ENCODE results near the gene TSPAN12. TPM values are rescaled to one million over a fixed set of nuclear protein-coding genes. Genes with fewer than 3 reads are reported as not detected.

The TSPAN12 gene
- polyA plus RNA-seq, 1 donor from 2014 or later, result 2.2 TPM

DNA sequence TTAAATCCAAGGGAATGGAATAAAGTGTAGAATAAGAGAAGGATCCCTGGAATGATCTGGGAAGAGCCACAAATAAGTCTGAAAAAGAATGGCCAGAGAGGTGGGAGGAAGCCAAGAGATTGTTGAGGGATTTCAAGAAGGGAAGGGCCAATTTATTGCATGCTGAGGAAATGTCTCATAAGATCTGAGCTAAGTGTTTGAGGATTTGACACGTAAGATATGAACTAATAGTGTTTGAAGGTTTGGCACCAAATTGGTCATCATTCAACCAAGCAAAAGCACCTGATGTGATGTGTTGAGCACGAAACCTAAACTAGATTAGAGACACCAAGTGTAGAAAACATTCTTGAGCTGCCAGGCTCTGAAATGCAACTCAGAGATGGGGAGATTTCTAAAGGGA, 97.9 kb downstream of the TSPAN12 start:
- TF ChIP-seq RAD21 (conservative IDR thresholded peaks at IDR 0.05) (no peak), EZH2 (IDR thresholded peaks at IDR 0.05; ENCODE audit: borderline replicate concordance, insufficient read depth, low read length, poor library complexity, severe bottlenecking) (no peak), EP300 (conservative IDR thresholded peaks at IDR 0.05; ENCODE audit: poor library complexity, severe bottlenecking) (no peak), SMC3 (conservative IDR thresholded peaks at IDR 0.05; ENCODE audit: poor library complexity) (no peak), POLR2AphosphoS5 (IDR thresholded peaks at IDR 0.05) (no peak), MXI1 (conservative IDR thresholded peaks at IDR 0.05; ENCODE audit: poor library complexity, severe bottlenecking) (no peak), TAF1 (IDR thresholded peaks at IDR 0.05; ENCODE audit: low read depth) (no peak)
- TF ChIP-seq, protein P1, sequence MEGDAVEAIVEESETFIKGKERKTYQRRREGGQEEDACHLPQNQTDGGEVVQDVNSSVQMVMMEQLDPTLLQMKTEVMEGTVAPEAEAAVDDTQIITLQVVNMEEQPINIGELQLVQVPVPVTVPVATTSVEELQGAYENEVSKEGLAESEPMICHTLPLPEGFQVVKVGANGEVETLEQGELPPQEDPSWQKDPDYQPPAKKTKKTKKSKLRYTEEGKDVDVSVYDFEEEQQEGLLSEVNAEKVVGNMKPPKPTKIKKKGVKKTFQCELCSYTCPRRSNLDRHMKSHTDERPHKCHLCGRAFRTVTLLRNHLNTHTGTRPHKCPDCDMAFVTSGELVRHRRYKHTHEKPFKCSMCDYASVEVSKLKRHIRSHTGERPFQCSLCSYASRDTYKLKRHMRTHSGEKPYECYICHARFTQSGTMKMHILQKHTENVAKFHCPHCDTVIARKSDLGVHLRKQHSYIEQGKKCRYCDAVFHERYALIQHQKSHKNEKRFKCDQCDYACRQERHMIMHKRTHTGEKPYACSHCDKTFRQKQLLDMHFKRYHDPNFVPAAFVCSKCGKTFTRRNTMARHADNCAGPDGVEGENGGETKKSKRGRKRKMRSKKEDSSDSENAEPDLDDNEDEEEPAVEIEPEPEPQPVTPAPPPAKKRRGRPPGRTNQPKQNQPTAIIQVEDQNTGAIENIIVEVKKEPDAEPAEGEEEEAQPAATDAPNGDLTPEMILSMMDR (IDR thresholded peaks at IDR 0.05; ENCODE audit: poor library complexity, severe bottlenecking), result no peak
- TF ChIP-seq, protein P2, sequence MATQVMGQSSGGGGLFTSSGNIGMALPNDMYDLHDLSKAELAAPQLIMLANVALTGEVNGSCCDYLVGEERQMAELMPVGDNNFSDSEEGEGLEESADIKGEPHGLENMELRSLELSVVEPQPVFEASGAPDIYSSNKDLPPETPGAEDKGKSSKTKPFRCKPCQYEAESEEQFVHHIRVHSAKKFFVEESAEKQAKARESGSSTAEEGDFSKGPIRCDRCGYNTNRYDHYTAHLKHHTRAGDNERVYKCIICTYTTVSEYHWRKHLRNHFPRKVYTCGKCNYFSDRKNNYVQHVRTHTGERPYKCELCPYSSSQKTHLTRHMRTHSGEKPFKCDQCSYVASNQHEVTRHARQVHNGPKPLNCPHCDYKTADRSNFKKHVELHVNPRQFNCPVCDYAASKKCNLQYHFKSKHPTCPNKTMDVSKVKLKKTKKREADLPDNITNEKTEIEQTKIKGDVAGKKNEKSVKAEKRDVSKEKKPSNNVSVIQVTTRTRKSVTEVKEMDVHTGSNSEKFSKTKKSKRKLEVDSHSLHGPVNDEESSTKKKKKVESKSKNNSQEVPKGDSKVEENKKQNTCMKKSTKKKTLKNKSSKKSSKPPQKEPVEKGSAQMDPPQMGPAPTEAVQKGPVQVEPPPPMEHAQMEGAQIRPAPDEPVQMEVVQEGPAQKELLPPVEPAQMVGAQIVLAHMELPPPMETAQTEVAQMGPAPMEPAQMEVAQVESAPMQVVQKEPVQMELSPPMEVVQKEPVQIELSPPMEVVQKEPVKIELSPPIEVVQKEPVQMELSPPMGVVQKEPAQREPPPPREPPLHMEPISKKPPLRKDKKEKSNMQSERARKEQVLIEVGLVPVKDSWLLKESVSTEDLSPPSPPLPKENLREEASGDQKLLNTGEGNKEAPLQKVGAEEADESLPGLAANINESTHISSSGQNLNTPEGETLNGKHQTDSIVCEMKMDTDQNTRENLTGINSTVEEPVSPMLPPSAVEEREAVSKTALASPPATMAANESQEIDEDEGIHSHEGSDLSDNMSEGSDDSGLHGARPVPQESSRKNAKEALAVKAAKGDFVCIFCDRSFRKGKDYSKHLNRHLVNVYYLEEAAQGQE (IDR thresholded peaks at IDR 0.05; ENCODE audit: borderline replicate concordance), result no peak
- H3F3A ChIP-seq (ENCODE audit: insufficient read depth, low read length, poor library complexity, severe bottlenecking), result no peaks in the 10 kb centered on the region
- no peaks in the 10 kb centered on the region for H3K27me3 ChIP-seq (ENCODE audit: insufficient read depth, low read depth, low read length)
- no peaks in the 10 kb centered on the region for H3K9me2 ChIP-seq (ENCODE audit: insufficient read depth, low read length)
- H3K36me3 ChIP-seq (ENCODE audit: insufficient read depth, low read length), result no peaks in the 10 kb centered on the region
- no peak overlapping the region for H3K27ac ChIP-seq (ENCODE audit: low read length)
- H3K4me2 ChIP-seq (ENCODE audit: low read length), result no peak overlapping the region
- no peak overlapping the region for H2AFZ ChIP-seq (ENCODE audit: low read depth, low read length)
- H3K9ac ChIP-seq (ENCODE audit: low read length), result no peak overlapping the region
- no peak overlapping the region for H3K4me3 ChIP-seq (ENCODE audit: low read length)
- no peaks in the 10 kb centered on the region for H4K20me1 ChIP-seq (ENCODE audit: insufficient read depth)
- no peaks in the 10 kb centered on the region for H3K9me3 ChIP-seq (ENCODE audit: low read length)
- H3K79me2 ChIP-seq (replicated peaks; ENCODE audit: insufficient read depth, low read length), result no peaks in the 10 kb centered on the region

DNA sequence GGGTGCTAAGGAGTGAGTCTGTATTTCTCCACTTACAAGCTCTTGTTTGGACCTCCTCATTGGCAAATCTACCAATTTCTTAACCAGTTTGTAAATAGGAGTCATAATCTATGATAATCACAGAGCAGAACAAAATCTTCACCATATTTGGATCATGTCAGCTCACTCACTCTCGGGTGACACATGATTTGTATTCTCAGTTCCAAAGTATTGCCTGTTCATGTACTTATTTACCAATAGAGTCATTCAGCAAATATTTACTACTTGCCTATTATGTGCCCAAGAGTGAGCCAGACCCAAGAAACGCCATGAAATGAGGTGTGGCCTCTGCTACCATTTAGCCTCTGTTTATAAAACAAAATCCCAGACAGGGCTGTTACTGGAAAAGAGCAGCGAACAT, 114.8 kb downstream of the TSPAN12 start:
- Histone ChIP-seq H3K9me2 (ENCODE audit: insufficient read depth, low read length) (no peaks in the 10 kb centered on the region), H3F3A (ENCODE audit: insufficient read depth, low read length, poor library complexity, severe bottlenecking) (no peaks in the 10 kb centered on the region), H3K36me3 (ENCODE audit: insufficient read depth, low read length) (no peaks in the 10 kb centered on the region), H2AFZ (ENCODE audit: low read depth, low read length) (no peak overlapping the region), H4K20me1 (ENCODE audit: insufficient read depth) (no peaks in the 10 kb centered on the region), H3K79me2 (replicated peaks; ENCODE audit: insufficient read depth, low read length) (no peaks in the 10 kb centered on the region), H3K9ac (ENCODE audit: low read length) (no peak overlapping the region), H3K9me3 (ENCODE audit: low read length) (no peaks in the 10 kb centered on the region), H3K27me3 (ENCODE audit: insufficient read depth, low read depth, low read length) (no peaks in the 10 kb centered on the region), H3K4me3 (ENCODE audit: low read length) (no peak overlapping the region), H3K4me2 (ENCODE audit: low read length) (no peak overlapping the region), H3K27ac (ENCODE audit: low read length) (no peak overlapping the region)
- TF ChIP-seq, protein P1 (IDR thresholded peaks at IDR 0.05; ENCODE audit: poor library complexity, severe bottlenecking), result no peak
- TF ChIP-seq POLR2AphosphoS5 (IDR thresholded peaks at IDR 0.05) (no peak), EZH2 (IDR thresholded peaks at IDR 0.05; ENCODE audit: borderline replicate concordance, insufficient read depth, low read length, poor library complexity, severe bottlenecking) (no peak)
